ENCODE measurements around the gene IFT20. TPM values are rescaled to one million over a fixed set of nuclear protein-coding genes. Genes with fewer than 3 reads are reported as not detected.

Gene IFT20
- total and polyA plus RNA-seq, 2 experiments from 2014 or later: 13.2 to 32.3 TPM

GRCh38 chr17:28290703-28291102, 44.6 kb downstream of the IFT20 start (continued):
- TF ChIP-seq, protein P1, sequence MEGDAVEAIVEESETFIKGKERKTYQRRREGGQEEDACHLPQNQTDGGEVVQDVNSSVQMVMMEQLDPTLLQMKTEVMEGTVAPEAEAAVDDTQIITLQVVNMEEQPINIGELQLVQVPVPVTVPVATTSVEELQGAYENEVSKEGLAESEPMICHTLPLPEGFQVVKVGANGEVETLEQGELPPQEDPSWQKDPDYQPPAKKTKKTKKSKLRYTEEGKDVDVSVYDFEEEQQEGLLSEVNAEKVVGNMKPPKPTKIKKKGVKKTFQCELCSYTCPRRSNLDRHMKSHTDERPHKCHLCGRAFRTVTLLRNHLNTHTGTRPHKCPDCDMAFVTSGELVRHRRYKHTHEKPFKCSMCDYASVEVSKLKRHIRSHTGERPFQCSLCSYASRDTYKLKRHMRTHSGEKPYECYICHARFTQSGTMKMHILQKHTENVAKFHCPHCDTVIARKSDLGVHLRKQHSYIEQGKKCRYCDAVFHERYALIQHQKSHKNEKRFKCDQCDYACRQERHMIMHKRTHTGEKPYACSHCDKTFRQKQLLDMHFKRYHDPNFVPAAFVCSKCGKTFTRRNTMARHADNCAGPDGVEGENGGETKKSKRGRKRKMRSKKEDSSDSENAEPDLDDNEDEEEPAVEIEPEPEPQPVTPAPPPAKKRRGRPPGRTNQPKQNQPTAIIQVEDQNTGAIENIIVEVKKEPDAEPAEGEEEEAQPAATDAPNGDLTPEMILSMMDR (conservative IDR thresholded peaks at IDR 0.05; ENCODE audit: low read depth in 2 of 2): no peak
- TF ChIP-seq ZNF114 (CRISPR knock-in tag; IDR thresholded peaks at IDR 0.05): no peak

- Histone ChIP-seq H3K4me1 (ENCODE audit: insufficient read depth) (no peaks in the 10 kb centered on the region), H3K27me3 (ENCODE audit: insufficient read depth) (no peaks in the 10 kb centered on the region), H3K4me2 (no peak overlapping the region), H3K4me3 (no peak overlapping the region), H3K36me3 (ENCODE audit: insufficient read depth) (no peaks in the 10 kb centered on the region), H3F3A (replicated peaks; ENCODE audit: low read depth) (no peaks in the 10 kb centered on the region), H3K9me2 (ENCODE audit: insufficient read depth) (no peaks in the 10 kb centered on the region), H3K27ac (ENCODE audit: low read depth) (no peak overlapping the region), H4K20me1 (replicated peaks; ENCODE audit: insufficient read depth) (no peaks in the 10 kb centered on the region), H2AFZ (no peak overlapping the region), H3K79me2 (replicated peaks; ENCODE audit: insufficient read depth) (no peaks in the 10 kb centered on the region)
- H3K27ac Mint-ChIP-seq: no peak overlapping the region
- no peaks in the 10 kb centered on the region for H3K9me3 Mint-ChIP-seq
- H3K4me1 Mint-ChIP-seq: peaks cover 7% of the 10 kb centered on the region; the same call in 2 of the 3 replicates
- H3K4me3 Mint-ChIP-seq: no peak overlapping the region
- no peaks in the 10 kb centered on the region for H3K27me3 Mint-ChIP-seq (ENCODE audit: insufficient read depth, low read depth, poor library complexity)
- DNase-seq (ENCODE audit: low spot score) (no peak), ATAC-seq (no peak)
- H3K36me3 Mint-ChIP-seq (ENCODE audit: low read depth): no peaks in the 10 kb centered on the region
- TF ChIP-seq CREB1 (CRISPR knock-in tag; IDR thresholded peaks at IDR 0.05; ENCODE audit: low read depth): no peak
- TF ChIP-seq, protein P2, sequence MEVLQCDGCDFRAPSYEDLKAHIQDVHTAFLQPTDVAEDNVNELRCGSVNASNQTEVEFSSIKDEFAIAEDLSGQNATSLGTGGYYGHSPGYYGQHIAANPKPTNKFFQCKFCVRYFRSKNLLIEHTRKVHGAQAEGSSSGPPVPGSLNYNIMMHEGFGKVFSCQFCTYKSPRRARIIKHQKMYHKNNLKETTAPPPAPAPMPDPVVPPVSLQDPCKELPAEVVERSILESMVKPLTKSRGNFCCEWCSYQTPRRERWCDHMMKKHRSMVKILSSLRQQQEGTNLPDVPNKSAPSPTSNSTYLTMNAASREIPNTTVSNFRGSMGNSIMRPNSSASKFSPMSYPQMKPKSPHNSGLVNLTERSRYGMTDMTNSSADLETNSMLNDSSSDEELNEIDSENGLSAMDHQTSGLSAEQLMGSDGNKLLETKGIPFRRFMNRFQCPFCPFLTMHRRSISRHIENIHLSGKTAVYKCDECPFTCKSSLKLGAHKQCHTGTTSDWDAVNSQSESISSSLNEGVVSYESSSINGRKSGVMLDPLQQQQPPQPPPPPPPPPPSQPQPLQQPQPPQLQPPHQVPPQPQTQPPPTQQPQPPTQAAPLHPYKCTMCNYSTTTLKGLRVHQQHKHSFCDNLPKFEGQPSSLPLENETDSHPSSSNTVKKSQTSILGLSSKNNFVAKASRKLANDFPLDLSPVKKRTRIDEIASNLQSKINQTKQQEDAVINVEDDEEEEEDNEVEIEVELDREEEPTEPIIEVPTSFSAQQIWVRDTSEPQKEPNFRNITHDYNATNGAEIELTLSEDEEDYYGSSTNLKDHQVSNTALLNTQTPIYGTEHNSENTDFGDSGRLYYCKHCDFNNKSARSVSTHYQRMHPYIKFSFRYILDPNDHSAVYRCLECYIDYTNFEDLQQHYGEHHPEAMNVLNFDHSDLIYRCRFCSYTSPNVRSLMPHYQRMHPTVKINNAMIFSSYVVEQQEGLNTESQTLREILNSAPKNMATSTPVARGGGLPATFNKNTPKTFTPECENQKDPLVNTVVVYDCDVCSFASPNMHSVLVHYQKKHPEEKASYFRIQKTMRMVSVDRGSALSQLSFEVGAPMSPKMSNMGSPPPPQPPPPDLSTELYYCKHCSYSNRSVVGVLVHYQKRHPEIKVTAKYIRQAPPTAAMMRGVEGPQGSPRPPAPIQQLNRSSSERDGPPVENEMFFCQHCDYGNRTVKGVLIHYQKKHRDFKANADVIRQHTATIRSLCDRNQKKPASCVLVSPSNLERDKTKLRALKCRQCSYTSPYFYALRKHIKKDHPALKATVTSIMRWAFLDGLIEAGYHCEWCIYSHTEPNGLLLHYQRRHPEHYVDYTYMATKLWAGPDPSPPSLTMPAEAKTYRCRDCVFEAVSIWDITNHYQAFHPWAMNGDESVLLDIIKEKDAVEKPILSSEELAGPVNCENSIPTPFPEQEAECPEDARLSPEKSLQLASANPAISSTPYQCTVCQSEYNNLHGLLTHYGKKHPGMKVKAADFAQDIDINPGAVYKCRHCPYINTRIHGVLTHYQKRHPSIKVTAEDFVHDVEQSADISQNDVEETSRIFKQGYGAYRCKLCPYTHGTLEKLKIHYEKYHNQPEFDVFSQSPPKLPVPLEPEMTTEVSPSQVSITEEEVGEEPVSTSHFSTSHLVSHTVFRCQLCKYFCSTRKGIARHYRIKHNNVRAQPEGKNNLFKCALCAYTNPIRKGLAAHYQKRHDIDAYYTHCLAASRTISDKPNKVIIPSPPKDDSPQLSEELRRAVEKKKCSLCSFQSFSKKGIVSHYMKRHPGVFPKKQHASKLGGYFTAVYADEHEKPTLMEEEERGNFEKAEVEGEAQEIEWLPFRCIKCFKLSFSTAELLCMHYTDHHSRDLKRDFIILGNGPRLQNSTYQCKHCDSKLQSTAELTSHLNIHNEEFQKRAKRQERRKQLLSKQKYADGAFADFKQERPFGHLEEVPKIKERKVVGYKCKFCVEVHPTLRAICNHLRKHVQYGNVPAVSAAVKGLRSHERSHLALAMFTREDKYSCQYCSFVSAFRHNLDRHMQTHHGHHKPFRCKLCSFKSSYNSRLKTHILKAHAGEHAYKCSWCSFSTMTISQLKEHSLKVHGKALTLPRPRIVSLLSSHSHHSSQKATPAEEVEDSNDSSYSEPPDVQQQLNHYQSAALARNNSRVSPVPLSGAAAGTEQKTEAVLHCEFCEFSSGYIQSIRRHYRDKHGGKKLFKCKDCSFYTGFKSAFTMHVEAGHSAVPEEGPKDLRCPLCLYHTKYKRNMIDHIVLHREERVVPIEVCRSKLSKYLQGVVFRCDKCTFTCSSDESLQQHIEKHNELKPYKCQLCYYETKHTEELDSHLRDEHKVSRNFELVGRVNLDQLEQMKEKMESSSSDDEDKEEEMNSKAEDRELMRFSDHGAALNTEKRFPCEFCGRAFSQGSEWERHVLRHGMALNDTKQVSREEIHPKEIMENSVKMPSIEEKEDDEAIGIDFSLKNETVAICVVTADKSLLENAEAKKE (CRISPR knock-in tag; IDR thresholded peaks at IDR 0.05): no peak
- TF ChIP-seq NANOG (IDR thresholded peaks at IDR 0.05; ENCODE audit: borderline replicate concordance): no peak
- TF ChIP-seq STAT1 (IDR thresholded peaks at IDR 0.05; ENCODE audit: unreplicated experiment): no peak
- TF ChIP-seq, protein P1 (conservative IDR thresholded peaks at IDR 0.05; ENCODE audit: low read depth in 2 of 2): no peak
- no peak for TF ChIP-seq POLR2AphosphoS5 (IDR thresholded peaks at IDR 0.05; ENCODE audit: low read depth)
- TF ChIP-seq, protein P3, sequence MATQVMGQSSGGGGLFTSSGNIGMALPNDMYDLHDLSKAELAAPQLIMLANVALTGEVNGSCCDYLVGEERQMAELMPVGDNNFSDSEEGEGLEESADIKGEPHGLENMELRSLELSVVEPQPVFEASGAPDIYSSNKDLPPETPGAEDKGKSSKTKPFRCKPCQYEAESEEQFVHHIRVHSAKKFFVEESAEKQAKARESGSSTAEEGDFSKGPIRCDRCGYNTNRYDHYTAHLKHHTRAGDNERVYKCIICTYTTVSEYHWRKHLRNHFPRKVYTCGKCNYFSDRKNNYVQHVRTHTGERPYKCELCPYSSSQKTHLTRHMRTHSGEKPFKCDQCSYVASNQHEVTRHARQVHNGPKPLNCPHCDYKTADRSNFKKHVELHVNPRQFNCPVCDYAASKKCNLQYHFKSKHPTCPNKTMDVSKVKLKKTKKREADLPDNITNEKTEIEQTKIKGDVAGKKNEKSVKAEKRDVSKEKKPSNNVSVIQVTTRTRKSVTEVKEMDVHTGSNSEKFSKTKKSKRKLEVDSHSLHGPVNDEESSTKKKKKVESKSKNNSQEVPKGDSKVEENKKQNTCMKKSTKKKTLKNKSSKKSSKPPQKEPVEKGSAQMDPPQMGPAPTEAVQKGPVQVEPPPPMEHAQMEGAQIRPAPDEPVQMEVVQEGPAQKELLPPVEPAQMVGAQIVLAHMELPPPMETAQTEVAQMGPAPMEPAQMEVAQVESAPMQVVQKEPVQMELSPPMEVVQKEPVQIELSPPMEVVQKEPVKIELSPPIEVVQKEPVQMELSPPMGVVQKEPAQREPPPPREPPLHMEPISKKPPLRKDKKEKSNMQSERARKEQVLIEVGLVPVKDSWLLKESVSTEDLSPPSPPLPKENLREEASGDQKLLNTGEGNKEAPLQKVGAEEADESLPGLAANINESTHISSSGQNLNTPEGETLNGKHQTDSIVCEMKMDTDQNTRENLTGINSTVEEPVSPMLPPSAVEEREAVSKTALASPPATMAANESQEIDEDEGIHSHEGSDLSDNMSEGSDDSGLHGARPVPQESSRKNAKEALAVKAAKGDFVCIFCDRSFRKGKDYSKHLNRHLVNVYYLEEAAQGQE (IDR thresholded peaks at IDR 0.05; ENCODE audit: unreplicated experiment): no peak
- no peak for TF ChIP-seq EZH2 (IDR thresholded peaks at IDR 0.05; ENCODE audit: low read depth, unreplicated experiment)
- TF ChIP-seq ZNF331 (CRISPR knock-in tag; IDR thresholded peaks at IDR 0.05; ENCODE audit: low read depth): no peak
- TF ChIP-seq JUNB (IDR thresholded peaks at IDR 0.05; ENCODE audit: unreplicated experiment): no peak
- TF ChIP-seq ZNF114 (CRISPR knock-in tag; IDR thresholded peaks at IDR 0.05): no peak
Observed at GRCh38 chr17:28285965-28286364, 49.3 kb downstream of the IFT20 start.

Data from GM23338 (cell line).